UCSD-AML1 (cell line): ENCODE measurements around the gene NT5DC3.
"Not testable (repeated sequence)": the region's sequence is repeated elsewhere in the genome, so short reads cannot be mapped to it uniquely, and the experiment has no call there.

ENCODE experiments used
- DNase-seq: peaks from one replicate; lab custom pipeline; 2025; ENCODE audit not compliant: unreplicated experiment; lab: John Stamatoyannopoulos, UW

The NT5DC3 gene

GRCh38 chr12:103855896-103856657 lies 15.0 kb upstream of the NT5DC3 start:
- no peak for DNase-seq

GRCh38 chr12:103855036-103855712 lies 14.1 kb upstream of the NT5DC3 start:
- no peak for DNase-seq

DNA sequence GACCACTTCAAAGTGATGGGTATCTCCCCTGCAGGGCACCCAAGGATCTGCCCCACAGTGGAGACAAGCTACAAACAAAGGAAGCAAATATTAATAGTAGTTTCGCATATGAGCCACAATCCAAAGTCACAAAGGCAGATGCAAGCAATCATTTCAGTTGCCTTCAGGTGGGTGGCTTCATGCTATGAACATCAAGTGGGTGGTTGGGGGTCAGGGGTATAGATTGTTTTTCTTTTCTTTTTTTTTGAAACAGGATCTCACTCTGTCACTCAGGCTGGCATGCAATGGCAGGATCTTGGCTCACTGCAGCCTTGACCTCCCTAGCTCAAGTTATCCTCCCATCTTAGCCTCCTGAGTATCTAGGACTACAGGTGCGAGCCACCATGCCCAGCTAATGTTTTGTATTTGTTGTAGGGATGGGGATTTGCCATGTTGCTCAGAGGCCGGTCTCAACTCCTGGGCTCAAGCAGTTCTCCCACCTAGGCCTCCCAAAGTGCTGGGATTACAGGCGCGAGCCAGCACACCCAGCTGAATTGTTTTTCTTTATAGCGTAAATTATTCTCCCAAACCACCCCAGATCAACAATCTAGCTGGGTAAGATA lies 13.4 kb upstream of the NT5DC3 start:
- DNase-seq, result no peak

GRCh38 chr12:103852498-103852997 lies 11.5 kb upstream of the NT5DC3 start:
- DNase-seq, result no peak

GRCh38 chr12:103851127-103851526 lies 10.1 kb upstream of the NT5DC3 start:
- no peak for DNase-seq

DNA sequence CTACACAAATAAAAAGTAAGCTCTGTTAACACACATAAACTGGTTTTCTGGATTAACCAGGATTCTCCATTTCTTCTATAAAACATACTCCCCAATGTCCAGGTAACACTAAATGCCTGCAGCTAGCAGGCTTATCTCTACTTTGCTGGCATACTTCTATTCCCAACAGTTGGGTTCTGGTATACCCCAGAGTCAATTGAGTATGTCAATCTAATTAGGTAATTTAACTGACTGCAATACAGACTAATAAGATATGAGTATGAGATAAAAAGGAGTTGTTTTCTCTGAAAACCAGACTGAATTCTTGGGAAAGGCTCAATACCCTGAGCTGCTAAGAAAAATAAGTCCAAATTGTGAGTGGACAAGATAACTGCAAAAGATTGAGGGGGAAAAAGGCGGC lies 9.4 kb upstream of the NT5DC3 start:
- no peak for DNase-seq

DNA sequence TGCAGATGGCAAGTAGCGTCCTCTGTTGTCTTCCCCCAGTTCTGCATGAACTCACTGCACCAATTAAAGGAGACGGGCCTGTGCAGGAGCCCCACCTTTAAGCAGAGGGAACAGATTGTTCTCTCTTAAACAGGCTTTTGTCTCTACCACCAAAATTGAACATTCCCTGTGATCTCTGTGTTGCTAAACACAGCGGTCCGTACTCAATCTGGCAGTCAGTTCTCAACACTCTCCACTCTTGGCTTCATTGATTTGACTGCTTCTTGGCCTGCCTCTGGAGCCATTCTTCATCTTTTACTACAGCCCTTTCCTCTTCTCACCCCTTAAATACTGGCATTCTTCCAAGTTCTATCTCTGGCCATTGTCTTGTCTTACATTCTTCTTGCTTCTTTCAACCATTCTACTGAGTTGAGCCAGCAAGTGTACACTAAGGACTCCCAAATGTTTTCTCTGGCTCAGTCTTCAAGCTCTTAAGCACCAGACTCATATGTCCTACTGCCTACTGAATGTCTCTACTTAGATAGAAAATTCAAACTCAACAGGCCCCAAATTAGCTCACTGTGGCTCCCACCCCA lies 8.0 kb upstream of the NT5DC3 start:
- DNase-seq, result no peak

DNA sequence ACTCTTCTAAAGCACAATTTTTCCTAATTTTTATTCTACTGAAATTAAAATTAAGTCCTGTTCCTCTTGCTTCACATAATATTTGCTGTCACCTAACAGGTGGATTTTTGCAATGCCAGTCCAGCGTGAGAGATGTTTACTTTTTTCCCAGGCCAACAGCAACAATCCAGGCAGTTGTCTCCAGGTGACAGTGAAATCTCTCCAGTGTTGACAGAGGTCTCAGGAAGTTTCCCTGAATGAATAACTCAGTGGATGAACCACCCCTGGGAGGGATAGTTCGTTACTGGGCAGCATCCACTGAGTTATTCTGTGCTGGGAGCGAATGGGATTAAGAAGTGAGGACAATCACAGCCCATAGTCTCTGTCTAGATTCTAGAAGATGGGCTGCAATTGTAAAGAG lies 7.1 kb upstream of the NT5DC3 start:
- DNase-seq, result no peak

GRCh38 chr12:103846415-103846814 lies 5.4 kb upstream of the NT5DC3 start:
- no peak for DNase-seq

DNA sequence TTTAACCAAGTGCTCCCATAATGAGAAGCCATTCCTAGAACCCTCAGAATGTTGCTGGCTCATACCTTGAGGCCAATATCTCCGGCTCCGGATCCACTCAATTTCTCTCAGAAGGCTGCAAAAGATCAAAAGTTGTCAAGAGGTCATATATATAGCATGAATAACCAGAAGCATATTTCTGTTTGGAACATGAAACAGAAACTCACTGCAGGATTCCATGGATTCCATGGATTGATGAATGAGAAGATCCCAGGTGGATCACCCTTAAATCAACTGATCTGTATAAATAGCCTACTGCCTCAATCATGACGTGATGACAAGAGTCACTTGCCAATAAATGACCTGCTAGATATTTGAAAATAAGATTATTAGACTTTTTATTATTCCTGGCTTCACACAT lies 3.3 kb upstream of the NT5DC3 start:
- no peak for DNase-seq

DNA sequence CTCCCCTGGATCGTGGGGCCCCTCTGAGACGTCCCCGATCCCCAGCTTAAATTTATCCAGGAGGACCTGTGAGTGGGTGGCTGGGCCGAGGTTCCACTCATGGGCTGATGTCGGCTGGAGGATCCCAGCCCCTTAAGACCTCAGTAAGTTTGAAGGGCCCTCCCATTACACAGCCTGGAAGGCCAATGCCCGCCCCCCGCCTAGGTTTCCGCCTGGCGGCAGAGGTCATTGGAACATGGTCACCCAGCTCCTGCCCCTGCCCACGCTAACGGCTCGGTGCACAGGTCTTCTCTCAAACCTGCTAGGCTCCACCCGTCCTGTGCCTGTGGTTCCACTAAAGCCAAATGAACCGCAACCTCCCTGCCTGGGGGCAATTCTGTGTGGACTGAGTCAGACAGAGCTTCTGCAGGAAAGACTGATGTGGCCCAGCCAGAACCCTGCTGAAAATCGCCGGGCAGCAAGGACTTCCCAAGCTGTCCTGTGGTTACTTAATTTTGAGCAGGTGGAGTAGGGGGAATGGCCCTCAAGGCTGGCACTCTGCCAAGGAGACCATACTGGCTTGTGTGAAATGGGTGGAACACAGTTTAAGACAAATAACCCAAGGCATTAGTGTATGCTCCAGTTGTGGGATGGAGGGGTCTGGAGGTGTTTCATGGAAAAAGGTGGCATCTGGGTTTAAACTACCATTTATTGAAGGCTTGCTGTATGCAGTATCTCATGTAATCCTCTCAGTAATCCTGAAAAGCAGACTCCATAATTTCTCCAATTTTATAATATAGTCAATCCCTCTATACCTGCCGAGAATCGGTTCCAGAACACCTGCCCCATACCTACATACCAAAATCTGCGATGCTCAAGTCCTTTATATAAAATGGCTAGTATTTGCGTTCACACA lies 903 bp upstream of the NT5DC3 start:
- peak; percentile 55 for DNase-seq

- DNase-seq, result no peak
Observed at GRCh38 chr12:103840462-103840875, 565 bp downstream of the NT5DC3 start.

DNA sequence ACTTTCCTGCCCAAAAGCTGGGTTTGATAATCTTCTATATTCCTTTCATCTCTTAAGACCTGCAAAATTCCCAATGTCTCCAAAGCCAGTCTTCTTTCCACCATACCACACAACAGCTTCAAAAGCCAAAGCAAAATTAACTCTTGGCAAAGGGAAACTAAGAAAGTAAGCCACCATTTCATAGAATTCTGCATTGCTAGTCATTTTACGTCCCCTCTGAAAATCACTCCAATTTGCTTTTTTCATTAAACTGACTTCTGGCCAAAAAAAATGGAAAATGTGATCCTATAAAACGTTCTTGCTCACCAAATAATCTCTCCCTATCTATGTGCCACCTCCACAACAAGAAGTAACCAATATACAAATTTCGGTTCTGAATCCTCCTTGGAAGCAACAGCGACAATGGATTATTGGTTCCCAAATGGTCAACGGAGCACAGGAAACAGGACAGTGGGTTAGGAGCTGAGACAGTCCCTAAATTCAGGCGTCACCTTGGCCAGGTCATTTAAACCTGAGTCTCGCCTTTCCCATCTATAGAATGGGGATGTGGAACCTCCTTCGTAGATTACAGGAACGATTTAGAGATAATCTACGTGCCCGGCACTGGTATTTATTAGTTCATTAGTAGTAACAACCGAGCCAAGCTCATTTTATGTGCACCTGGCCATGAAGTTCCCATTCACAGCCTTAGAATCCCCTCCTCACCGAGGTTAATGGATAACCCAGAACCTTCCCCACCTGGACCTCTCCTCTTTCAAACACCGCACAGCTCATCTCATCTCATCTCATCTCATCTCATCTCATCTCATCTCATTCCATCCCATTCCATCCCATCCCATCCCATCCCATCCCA lies 1.2 kb downstream of the NT5DC3 start:
- DNase-seq, result no peak

DNA sequence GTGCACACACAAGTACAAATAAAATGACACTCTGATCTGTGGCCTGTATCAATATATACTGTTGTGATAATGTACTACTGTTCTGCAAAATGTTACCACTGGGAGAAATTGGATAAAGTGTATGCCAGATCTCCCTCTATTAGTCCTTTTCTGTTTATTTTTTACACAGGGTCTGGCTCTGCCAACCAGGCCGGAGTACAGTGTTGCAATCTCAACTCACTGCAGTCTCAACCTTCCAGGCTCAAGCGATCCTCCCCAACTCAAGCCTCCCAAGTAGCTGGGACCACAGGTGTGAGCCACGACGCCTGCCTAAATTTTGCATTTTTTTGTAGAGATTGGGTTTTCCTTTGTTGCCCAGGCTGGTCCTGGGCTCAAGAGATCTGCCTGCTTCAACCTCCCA lies 1.9 kb downstream of the NT5DC3 start:
- no peak for DNase-seq

- DNase-seq, result no peak
Observed at GRCh38 chr12:103838254-103838914, 2.6 kb downstream of the NT5DC3 start.

- no peak for DNase-seq
Observed at GRCh38 chr12:103836345-103836744, 4.7 kb downstream of the NT5DC3 start.

DNA sequence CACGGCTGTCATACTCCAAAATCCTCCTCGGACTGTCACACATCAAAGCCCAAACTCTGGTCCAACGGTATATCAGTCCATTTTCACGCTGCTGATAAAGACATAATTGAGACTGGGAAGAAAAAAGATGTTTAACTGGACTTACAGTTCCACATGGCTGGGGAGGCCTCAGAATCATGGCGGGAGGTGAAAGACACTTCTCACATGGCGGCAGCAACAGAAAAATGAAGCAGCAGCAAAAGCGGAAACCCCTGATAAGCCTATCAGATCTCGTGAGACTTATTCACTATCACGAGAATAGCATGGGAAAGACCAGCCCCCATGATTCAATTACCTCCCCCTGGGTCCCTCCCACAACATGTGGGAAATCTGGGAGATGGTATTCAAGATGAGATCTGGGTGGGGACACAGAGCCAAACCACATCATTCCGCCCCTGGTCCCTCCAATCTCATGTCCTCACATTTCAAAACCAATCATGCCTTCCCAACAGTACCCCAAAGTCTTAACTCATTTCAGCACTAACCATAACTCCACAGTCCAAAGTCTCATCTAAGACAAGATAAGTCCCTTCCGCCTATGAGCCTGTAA lies 5.2 kb downstream of the NT5DC3 start:
- not testable (repeated sequence) for DNase-seq

DNA sequence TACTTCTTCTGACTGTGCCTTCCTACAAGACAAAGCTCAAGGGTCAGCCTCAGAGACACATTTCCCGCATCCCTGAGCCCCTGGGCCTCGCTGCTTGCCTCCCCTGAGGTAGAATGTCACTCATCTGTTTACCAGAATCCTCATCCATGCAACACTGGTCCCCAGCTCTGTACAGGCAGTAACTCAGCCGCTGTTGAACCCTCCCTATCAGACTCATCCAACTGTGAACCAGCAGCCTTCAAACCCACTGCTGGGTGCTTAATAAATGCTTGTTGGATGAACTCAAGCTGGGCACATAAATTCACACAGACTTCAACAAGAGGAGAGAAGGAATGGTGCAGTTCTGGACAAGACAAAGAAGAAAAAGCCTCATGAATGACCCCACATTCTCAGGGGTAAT lies 6.1 kb downstream of the NT5DC3 start:
- no peak for DNase-seq

GRCh38 chr12:103833891-103834290 lies 7.1 kb downstream of the NT5DC3 start:
- no peak for DNase-seq
